ENCODE results near the gene KRTAP20-2.

The KRTAP20-2 gene

GRCh38 chr21:30634906-30635305, at the start of gene KRTAP20-2:
Gene KRTAP20-2 (plus strand): TSS chr21:30635206. CDS start chr21:30635264, 58 bp downstream.
- DNase-seq (ENCODE audit: low spot score), result no peak

- no peak for DNase-seq (ENCODE audit: low spot score)
Observed at GRCh38 chr21:30590297-30590696, 44.7 kb upstream of the KRTAP20-2 start, which contains the start of gene KRTAP22-2. Gene KRTAP22-2 (minus strand): TSS chr21:30590397.

- DNase-seq (ENCODE audit: low spot score), result no peak
Observed at GRCh38 chr21:30592140-30592539, 42.9 kb upstream of the KRTAP20-2 start, which contains the start of gene KRTAP6-3. Gene KRTAP6-3 (plus strand): TSS chr21:30592440. CDS start chr21:30592446, 6 bp downstream.

- DNase-seq (ENCODE audit: low spot score), result no peak
Observed at GRCh38 chr21:30598802-30599201, 36.2 kb upstream of the KRTAP20-2 start, which contains the start of gene KRTAP6-2. Gene KRTAP6-2 (minus strand): TSS chr21:30598902. CDS start chr21:30598874, 28 bp downstream.

DNA sequence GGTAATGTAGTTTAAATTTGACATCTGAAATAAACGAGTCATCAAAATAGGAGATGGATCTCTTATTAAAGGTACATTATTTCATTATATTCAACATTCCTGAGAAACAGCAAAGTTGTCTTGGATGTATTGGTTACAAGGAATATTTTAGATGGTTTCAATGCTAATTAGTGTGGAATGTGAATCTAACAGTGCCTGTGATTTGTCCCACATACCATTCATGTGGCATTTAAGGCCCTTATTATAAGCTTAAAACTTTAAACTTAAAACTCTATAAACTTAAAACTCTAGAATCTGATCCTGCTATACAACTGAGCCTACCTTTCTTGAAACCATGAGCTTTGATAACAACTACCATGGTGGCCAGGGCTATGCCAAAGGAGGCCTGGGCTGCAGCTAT, 34.2 kb upstream of the KRTAP20-2 start, which contains the start of gene KRTAP22-1:
TSS of gene KRTAP22-1 (plus strand) at position 301 of the 400 bp plus-strand sequence.
- no peak for DNase-seq (ENCODE audit: low spot score)

DNA sequence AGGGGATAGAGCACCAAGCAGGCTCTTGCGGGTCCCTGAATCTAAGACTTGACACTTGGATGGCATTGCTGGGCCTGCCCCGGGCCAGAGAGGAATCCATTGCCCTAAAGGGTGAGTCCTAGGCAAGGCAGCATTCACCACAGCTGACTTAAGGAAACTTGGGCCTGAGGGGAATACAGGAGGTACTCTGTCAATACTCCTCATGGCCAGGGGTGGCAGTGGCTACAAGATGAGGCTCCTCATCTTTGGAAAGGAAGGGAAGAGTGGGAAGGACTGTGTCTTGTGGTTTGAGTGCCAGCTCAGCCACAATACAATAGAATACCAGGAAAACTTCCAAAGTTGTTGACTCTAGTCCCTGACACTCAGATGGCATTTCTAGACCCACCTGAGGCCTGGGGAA, 29.0 kb upstream of the KRTAP20-2 start:
- DNase-seq (ENCODE audit: low spot score), result no peak

GRCh38 chr21:30612132-30612531, 22.9 kb upstream of the KRTAP20-2 start:
- no peak for DNase-seq (ENCODE audit: low spot score)

- DNase-seq (ENCODE audit: low spot score), result no peak
Observed at GRCh38 chr21:30613836-30614235, 21.2 kb upstream of the KRTAP20-2 start, which contains the start of gene KRTAP6-1. Gene KRTAP6-1 (minus strand): TSS chr21:30613930. CDS start chr21:30613904, 26 bp downstream.

DNA sequence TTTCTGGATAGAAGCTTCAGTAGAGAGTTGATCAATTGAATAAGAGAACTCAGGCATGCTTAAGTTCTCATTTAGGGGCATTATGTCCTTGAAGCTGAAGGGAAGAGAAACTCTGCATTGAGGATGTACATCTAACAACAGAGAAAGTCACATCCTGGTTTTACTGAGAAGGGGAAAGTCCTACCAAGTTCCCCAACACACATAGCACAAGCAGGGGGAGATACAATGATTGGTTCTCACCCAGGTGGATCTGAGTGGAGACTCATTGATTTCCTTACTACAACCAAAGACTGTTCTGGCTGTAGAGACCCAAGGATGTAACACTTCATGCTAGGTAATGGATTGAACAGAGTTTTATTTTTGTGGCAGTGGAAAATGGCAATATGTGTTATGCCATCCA, 19.8 kb upstream of the KRTAP20-2 start:
- no peak for DNase-seq (ENCODE audit: low spot score)

- DNase-seq (ENCODE audit: low spot score), result no peak
Observed at GRCh38 chr21:30616125-30616524, 18.9 kb upstream of the KRTAP20-2 start, which contains the start of gene KRTAP20-1. Gene KRTAP20-1 (plus strand): TSS chr21:30616425. CDS start chr21:30616455, 30 bp downstream.

- DNase-seq (ENCODE audit: low spot score), result no peak
Observed at GRCh38 chr21:30620080-30620479, 14.9 kb upstream of the KRTAP20-2 start.

GRCh38 chr21:30620522-30620921, 14.5 kb upstream of the KRTAP20-2 start, which contains the start of gene KRTAP20-4:
Gene KRTAP20-4 (plus strand): TSS chr21:30620627.
- DNase-seq (ENCODE audit: low spot score), result no peak

DNA sequence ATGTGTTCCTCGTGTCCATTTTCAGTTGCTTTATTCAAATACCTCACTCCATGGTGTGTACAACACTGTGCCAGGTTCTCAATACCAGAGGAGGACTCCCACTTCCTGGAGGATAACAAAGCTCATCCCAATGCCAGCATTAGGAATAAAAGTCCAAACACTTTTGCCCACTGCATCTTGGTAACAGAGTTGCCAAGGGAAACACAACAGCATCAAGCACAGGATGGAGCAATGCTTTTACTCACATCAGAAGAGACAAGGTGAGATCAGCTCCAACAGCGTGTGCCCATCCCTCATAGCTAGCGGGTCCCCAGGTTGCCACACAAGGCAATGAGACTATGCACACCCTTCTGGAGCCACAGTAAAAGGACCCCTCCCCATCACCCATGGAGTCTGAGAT, 11.6 kb upstream of the KRTAP20-2 start:
- no peak for DNase-seq (ENCODE audit: low spot score)

GRCh38 chr21:30625449-30626165, 9.4 kb upstream of the KRTAP20-2 start:
- DNase-seq (ENCODE audit: low spot score), result no peak

- no peak for DNase-seq (ENCODE audit: low spot score)
Observed at GRCh38 chr21:30628109-30628508, 6.9 kb upstream of the KRTAP20-2 start.

DNA sequence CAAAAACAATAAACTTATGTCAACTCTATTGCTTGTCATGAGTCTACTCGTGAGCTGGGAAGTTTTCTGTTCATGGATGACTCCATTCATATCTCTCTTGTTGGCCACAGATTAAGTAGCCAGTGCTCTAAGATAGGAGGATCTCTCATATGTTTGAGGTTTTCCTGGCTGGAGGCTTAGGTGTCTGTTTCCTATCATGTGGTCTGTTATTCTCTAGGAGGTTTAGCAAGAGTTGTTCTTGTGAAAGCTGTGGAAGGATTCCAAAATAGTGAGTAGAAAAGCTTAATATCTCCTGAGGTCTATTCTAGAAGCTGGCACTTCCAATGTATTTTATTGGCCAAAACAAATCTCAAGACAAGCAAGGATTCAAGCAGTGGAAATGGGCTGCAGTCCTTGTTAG, 5.8 kb upstream of the KRTAP20-2 start:
- no peak for DNase-seq (ENCODE audit: low spot score)

DNA sequence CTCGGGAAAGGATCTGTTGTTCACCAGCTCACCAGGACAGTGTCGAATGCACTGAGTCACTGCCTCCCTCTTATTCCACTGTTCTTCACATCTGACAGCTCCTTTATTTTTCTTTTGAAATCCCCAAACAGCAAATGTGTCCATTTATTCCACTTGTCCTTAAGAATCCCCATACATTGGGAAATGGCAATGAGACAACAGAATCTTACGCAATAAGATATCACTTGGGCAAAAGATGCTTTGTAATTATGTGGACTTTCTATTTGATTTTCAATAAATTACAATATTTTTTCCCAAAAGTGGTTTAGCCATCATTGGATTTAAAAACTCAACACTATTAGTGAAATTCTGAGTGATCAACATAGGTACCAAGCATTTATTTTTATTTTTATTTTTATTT, 3.7 kb downstream of the KRTAP20-2 start:
- DNase-seq (ENCODE audit: low spot score), result no peak

- DNase-seq (ENCODE audit: low spot score), result no peak
Observed at GRCh38 chr21:30642564-30642963, 7.6 kb downstream of the KRTAP20-2 start, which contains the start of gene KRTAP20-3. Gene KRTAP20-3 (plus strand): TSS chr21:30642864.

DNA sequence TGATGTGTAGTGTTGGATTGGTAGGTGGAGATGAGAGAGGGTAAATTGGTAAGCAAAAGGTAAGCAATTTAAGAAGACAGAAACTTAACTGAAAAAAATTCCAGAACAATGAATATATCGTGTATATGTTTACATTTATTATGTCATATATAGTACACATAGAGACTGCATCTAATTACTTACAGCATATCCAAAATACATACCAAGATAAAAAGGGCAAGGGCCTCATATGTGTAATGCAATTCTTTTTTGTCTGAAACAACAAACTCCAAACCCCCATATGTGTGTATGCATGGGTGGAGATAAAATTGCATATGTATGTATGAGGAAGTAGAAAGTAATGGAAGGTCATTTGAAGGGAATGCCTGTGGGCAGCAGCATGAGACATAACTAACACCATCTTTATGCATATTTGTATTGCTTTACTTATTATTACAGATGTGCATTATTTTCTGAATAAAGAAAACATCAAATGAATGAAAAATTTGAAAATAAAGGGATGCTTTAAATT, 12.0 kb downstream of the KRTAP20-2 start:
- no peak for DNase-seq (ENCODE audit: low spot score)

GRCh38 chr21:30652891-30653290, 17.9 kb downstream of the KRTAP20-2 start:
- no peak for DNase-seq (ENCODE audit: low spot score)

DNA sequence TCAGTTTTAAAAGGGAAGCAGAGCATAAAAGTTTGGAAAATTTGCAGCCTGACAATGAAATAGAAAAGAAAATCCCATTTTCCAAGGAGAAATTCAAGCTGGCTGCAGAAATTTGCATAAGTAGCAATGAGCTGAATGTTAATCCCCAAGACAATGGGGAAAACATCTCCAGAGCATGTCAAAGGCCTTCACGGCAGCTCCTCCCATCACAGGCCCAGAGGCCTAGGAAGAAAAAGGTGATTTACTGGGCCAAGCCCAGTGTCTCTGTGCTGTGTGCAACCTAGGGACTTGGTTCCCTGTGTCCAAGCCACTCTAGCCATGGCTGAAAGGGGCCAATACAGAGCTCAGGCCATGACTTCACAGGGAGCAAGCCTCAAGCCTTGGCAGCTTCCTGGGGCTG, 33.8 kb downstream of the KRTAP20-2 start:
- DNase-seq (ENCODE audit: low spot score), result no peak

DNA sequence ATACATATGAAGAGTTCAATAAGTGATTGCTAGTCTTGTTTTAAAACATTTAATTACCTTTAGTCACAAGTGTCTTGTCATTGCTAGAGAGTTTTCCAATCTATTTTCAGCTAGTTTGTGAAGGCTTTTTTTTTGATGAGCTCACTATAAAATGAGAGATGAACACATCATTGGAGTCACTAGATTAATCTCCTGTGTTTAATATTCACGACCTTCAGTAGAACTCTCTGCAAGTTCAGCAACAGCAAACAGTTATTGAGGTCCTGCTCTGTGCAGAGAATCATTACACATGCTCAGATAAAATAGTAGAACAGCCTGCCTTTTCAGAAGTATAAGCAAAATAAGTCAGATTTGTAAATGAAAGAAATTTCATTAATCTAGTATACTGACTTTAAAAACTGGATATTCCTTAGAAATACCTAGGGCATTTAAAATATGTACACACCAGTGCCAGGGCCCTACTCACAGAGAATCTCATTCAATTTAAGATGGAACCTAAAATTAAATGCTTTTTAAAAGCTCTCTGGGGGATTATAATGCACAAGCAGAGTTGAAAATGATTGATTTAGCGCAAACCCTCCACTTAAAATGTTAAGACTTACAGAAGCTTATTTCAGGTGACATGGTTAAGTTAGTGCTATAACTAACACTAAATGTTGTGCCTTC, 38.1 kb downstream of the KRTAP20-2 start:
- no peak for DNase-seq (ENCODE audit: low spot score)

- DNase-seq (ENCODE audit: low spot score), result no peak
Observed at GRCh38 chr21:30674312-30674711, 39.3 kb downstream of the KRTAP20-2 start.

All from CD4-positive, alpha-beta T cell treated with Interleukin-6 at 100 ng/mL for 8 hours (primary cell).